CD14-positive monocyte (primary cell): ENCODE data around the gene THSD7B. TPM values are rescaled to one million over a fixed set of nuclear protein-coding genes. Genes with fewer than 3 reads are reported as not detected.

Source experiments
- DNase-seq, 3 donors: peaks; one replicate each; pipeline ENCODE4 v3.0.0-alpha.2; 2011 to 2022
- H2AFZ ChIP-seq: 2 replicates; pipeline ENCODE4 v1.6.0; 2012; ENCODE audit warnings: mild to moderate bottlenecking, low read depth, low read length, inconsistent platforms; ENCODE audit not compliant: insufficient read depth, poor library complexity, severe bottlenecking
- H3K27ac ChIP-seq, 2 donors: 1 replicate in 1 of 2; 2 replicates in 1 of 2; pipeline ENCODE4 v1.5.1; 2012 to 2013; ENCODE audit warnings: low read length in 2 of 2, control low read depth in 1 of 2, inconsistent platforms in 1 of 2, low read depth in 1 of 2, mild to moderate bottlenecking in 1 of 2
- H3K27me3 ChIP-seq, 2 donors: one replicate each; pipeline versions ENCODE4 v1.6.0 to v1.6.1; 2011 to 2013; ENCODE audit warnings: low read length in 2 of 2; ENCODE audit not compliant: control insufficient read depth in 2 of 2, insufficient read depth in 2 of 2
- H3K36me3 ChIP-seq, 2 donors: replicated peaks in 1 of 2; 1 replicate in 1 of 2; 2 replicates in 1 of 2; pipeline versions ENCODE4 v1.5.1 to v1.6.1; 2012 to 2013; ENCODE audit warnings: low read length in 2 of 2, control low read depth in 1 of 2, inconsistent platforms in 1 of 2, mild to moderate bottlenecking in 1 of 2; ENCODE audit not compliant: insufficient read depth in 2 of 2, control insufficient read depth in 1 of 2
- H3K4me1 ChIP-seq, 2 donors: 1 replicate in 1 of 2; 2 replicates in 1 of 2; pipeline versions ENCODE4 v1.5.1 to v1.6.1; 2012 to 2013; ENCODE audit warnings: low read length in 2 of 2, control low read depth in 1 of 2, inconsistent platforms in 1 of 2, mild to moderate bottlenecking in 1 of 2, moderate library complexity in 1 of 2; ENCODE audit not compliant: insufficient read depth in 2 of 2, control insufficient read depth in 1 of 2
- H3K4me2 ChIP-seq: replicated peaks from 2 replicates; pipeline ENCODE3; 2012; ENCODE audit warnings: low read length, moderate library complexity, mild to moderate bottlenecking; ENCODE audit not compliant: poor library complexity, severe bottlenecking; ENCODE audit errors: extremely low read depth
- H3K4me3 ChIP-seq, 3 experiments: fragments of 200-600 bp in 1 of 3; sonication (generic) in 1 of 3; replicated peaks in 1 of 3; 1 replicate in 2 of 3; 2 replicates in 1 of 3; pipeline ENCODE4 v1.5.1; 2011 to 2013; ENCODE audit warnings: low read length in 3 of 3, mild to moderate bottlenecking in 3 of 3, control low read depth in 2 of 3, low read depth in 2 of 3, inconsistent platforms in 1 of 3, moderate library complexity in 1 of 3
- H3K79me2 ChIP-seq: 2 replicates; pipeline ENCODE4 v1.6.0; 2012; ENCODE audit warnings: mild to moderate bottlenecking, control low read depth, inconsistent platforms, low read length, moderate library complexity; ENCODE audit not compliant: insufficient read depth
- H3K9ac ChIP-seq: 2 replicates; pipeline ENCODE4 v1.6.0; 2017; ENCODE audit warnings: low read length, mild to moderate bottlenecking; ENCODE audit not compliant: insufficient read depth, poor library complexity, severe bottlenecking
- H3K9me3 ChIP-seq, 2 donors: replicated peaks in 1 of 2; 1 replicate in 1 of 2; 2 replicates in 1 of 2; pipeline versions ENCODE4 v1.5.1 to v1.6.1; 2012 to 2013; ENCODE audit warnings: low read length in 2 of 2, control low read depth in 1 of 2; ENCODE audit not compliant: control insufficient read depth in 1 of 2, insufficient read depth in 1 of 2
- H4K20me1 ChIP-seq: 2 replicates; pipeline ENCODE4 v1.6.0; 2012; ENCODE audit warnings: mild to moderate bottlenecking, low read length, control low read depth, moderate library complexity; ENCODE audit not compliant: insufficient read depth
- H3K27ac Mint-ChIP-seq, 7 donors: one replicate each; pipeline ENCODE4 v1.8.0; 2020; ENCODE audit warnings: mild to moderate bottlenecking in 7 of 7, mixed read lengths in 7 of 7, moderate library complexity in 6 of 7, inconsistent platforms in 2 of 7
- H3K27me3 Mint-ChIP-seq, 3 donors: one replicate each; pipeline ENCODE4 v1.8.0; 2021 to 2022; ENCODE audit warnings: low read depth in 3 of 3, mild to moderate bottlenecking in 3 of 3, mixed read lengths in 3 of 3, moderate library complexity in 3 of 3, inconsistent platforms in 1 of 3
- H3K36me3 Mint-ChIP-seq, 2 donors: one replicate each; pipeline ENCODE4 v1.8.0; 2020; ENCODE audit warnings: mixed read lengths in 2 of 2, inconsistent platforms in 1 of 2, mild to moderate bottlenecking in 1 of 2
- H3K4me1 Mint-ChIP-seq: one replicate; pipeline ENCODE4 v1.8.0; 2020; ENCODE audit warnings: mild to moderate bottlenecking, mixed read lengths
- H3K4me3 Mint-ChIP-seq, 2 donors: one replicate each; pipeline ENCODE4 v1.8.0; 2020; ENCODE audit warnings: mild to moderate bottlenecking in 2 of 2, mixed read lengths in 2 of 2, moderate library complexity in 1 of 2
- H3K9me3 Mint-ChIP-seq, 7 donors: one replicate each; pipeline ENCODE4 v1.8.0; 2020 to 2022; ENCODE audit warnings: mixed read lengths in 7 of 7, mild to moderate bottlenecking in 6 of 7, moderate library complexity in 6 of 7, inconsistent platforms in 2 of 7
- CTCF ChIP-seq: fragments of 200-600 bp; IDR thresholded peaks from one replicate; pipeline ENCODE4 v1.8.0; 2022; ENCODE audit warnings: antibody characterized with exemption, mild to moderate bottlenecking
- WGBS: methylation state at CpG from one replicate; pipeline ENCODE4 v1.1.5; 2013; ENCODE audit warnings: missing lambda C conversion rate; ENCODE audit not compliant: insufficient coverage; 5-methylcytosine and 5-hydroxymethylcytosine counted together
- intact Hi-C, 2 donors: fragments of 100-400 bp; cut with micrococcal nuclease; formaldehyde crosslinking; loops; one replicate each; pipeline versions ENCODE4 v1.15.0 to v1.15.1; 2023
- polyA plus RNA-seq, 3 donors: library from polyadenylated mRNA; depleted of rRNA in 1 of 3; unstranded in 2 of 3; stranded (reverse) in 1 of 3; fragments of 300-500 nt in 2 of 3; fragments of >200 nt in 1 of 3; fragmentation: Illumina TruSeq in 2 of 3; gene quantifications; 1 replicate in 2 of 3; 2 replicates in 1 of 3; pipeline ENCODE4 v1.2.3, GENCODE V29; 2012 to 2021

Gene THSD7B
- polyA plus RNA-seq, 3 donors, result not detected

GRCh38 chr2:137287913-137288639 is 522.7 kb downstream of the THSD7B start:
- no peaks in the 10 kb centered on the region for H3K4me1 Mint-ChIP-seq
- H3K4me2 ChIP-seq, result no peak overlapping the region
- no peaks in the 10 kb centered on the region for H3K36me3 ChIP-seq
- H3K36me3 Mint-ChIP-seq, result no peaks in the 10 kb centered on the region
- no peak for DNase-seq
- no peaks in the 10 kb centered on the region for H4K20me1 ChIP-seq
- no peak overlapping the region for H3K9ac ChIP-seq
- peaks cover 1 to 20% (median 5%) of the 10 kb centered on the region in 7 donors for H3K9me3 Mint-ChIP-seq
- no peaks in the 10 kb centered on the region for H3K4me1 ChIP-seq
- no peak overlapping the region for H3K4me3 Mint-ChIP-seq
- peaks cover 0 to 5% of the 10 kb centered on the region in 2 donors for H3K9me3 ChIP-seq
- H3K27ac Mint-ChIP-seq, result no peak overlapping the region
- no peak overlapping the region for H2AFZ ChIP-seq
- H3K27me3 ChIP-seq, result no peaks in the 10 kb centered on the region
- no peak overlapping the region for H3K27ac ChIP-seq
- no peak for TF ChIP-seq CTCF
- peaks cover 0 to 2% (median 0%) of the 10 kb centered on the region in 3 donors for H3K27me3 Mint-ChIP-seq
- H3K4me3 ChIP-seq, result no peak overlapping the region
- H3K79me2 ChIP-seq, result no peaks in the 10 kb centered on the region
- 80% methylated on average over 1 of the region's 4 CpGs for WGBS
- intact Hi-C loops, result no loop called here

DNA sequence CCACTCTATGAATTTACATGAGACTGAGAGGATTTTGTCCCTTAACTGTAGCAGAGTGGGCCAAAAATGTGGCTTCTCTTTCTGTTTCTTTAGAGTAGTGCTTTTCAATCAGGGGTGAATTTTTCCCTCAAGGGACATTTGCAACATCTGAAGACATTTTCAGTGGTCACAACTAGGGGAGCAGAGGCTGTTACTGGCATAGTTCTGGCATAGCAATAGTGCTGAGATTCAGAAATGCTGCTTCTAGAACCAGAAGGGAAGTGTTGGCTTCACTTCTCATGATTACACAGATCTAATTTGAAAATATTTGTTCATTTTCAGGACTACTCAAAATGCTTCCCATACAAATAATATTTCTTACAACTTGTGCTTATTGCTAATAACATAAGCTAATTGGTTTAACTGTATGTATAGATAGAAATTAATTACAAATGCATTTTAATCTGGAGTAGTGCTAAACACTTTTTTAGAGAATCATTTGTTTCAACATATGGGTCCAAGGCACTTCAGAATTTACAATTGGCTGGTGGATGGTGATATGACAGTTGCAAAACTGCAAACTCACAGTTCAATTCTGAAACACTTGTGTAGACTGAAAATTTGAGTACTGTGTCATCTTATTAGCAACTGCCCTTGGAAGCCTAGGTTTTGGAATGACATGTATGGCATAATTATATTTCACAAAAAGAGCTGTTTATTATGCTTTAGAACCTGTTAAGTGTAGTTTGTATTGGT is 526.7 kb downstream of the THSD7B start:
- H3K9me3 Mint-ChIP-seq, result peaks cover 0 to 10% (median 3%) of the 10 kb centered on the region in 7 donors
- Histone ChIP-seq H2AFZ (no peak overlapping the region), H3K4me3 (no peak overlapping the region), H3K27ac (no peak overlapping the region), H3K27me3 (no peaks in the 10 kb centered on the region), H4K20me1 (no peaks in the 10 kb centered on the region), H3K4me2 (no peak overlapping the region), H3K9ac (no peak overlapping the region), H3K36me3 (no peaks in the 10 kb centered on the region), H3K9me3 (peaks cover 0 to 6% of the 10 kb centered on the region in 2 donors), H3K4me1 (no peaks in the 10 kb centered on the region), H3K79me2 (no peaks in the 10 kb centered on the region)
- no peak overlapping the region for H3K27ac Mint-ChIP-seq
- H3K4me1 Mint-ChIP-seq, result no peaks in the 10 kb centered on the region
- no peak for TF ChIP-seq CTCF
- intact Hi-C loops, result no loop called here
- no peak overlapping the region for H3K4me3 Mint-ChIP-seq
- DNase-seq, result no peak
- H3K27me3 Mint-ChIP-seq, result peaks cover 0 to 2% (median 0%) of the 10 kb centered on the region in 3 donors
- H3K36me3 Mint-ChIP-seq, result no peaks in the 10 kb centered on the region
